SK-MEL-5 (cell line): ENCODE measurements around the gene INSC. TPM values are rescaled to one million over a fixed set of nuclear protein-coding genes. Genes with fewer than 3 reads are reported as not detected.
A peak's percentile ranks its signal among the peaks of the same experiment; 100 is the strongest.
"Not testable (repeated sequence)": the region's sequence is repeated elsewhere in the genome, so short reads cannot be mapped to it uniquely, and the experiment has no call there.

Experiments
- DNase-seq: peaks from one replicate; pipeline ENCODE4 v3.0.0-alpha.2; 2016; ENCODE audit warnings: low read depth, low spot score
- in situ Hi-C: cut with HindIII; loops from 2 replicates; pipeline ENCODE4 v1.10.0; 2016; ENCODE audit warnings: low sequenced_read_pairs, high pct_unique_total_duplicates, low pct_unique_long_range_greater_than_20kb
- polyA plus RNA-seq, 2 experiments: library from polyadenylated mRNA; depleted of rRNA; stranded (reverse); fragments of >200 nt; gene quantifications; 2 replicates each; pipeline ENCODE4 v1.2.3, GENCODE V29; 2015
- total RNA-seq: library from RNA; depleted of rRNA; stranded (reverse); fragments of >200 nt; shearing (Covaris generic); gene quantifications from 2 replicates; pipeline ENCODE4 v1.2.3, GENCODE V29; 2014; rRNA removed

INSC gene, protein sequence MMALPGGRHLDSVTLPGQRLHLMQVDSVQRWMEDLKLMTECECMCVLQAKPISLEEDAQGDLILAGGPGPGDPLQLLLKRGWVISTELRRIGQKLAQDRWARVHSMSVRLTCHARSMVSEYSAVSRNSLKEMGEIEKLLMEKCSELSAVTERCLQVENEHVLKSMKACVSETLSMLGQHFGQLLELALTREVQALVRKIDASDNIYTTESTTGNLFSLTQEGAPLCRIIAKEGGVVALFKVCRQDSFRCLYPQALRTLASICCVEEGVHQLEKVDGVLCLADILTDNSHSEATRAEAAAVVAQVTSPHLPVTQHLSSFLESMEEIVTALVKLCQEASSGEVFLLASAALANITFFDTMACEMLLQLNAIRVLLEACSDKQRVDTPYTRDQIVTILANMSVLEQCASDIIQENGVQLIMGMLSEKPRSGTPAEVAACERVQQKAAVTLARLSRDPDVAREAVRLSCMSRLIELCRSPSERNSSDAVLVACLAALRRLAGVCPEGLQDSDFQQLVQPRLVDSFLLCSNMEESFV
- total RNA-seq: 0.87 TPM in 1 of 2 replicates, not detected in the other
- polyA plus RNA-seq (2015; cell fraction: cytosol; rRNA removed): 2.6 TPM in 1 of 2 replicates, not detected in the other
- 0.30 TPM in 1 of 2 replicates, not detected in the other for polyA plus RNA-seq (2015; cell fraction: nucleus; rRNA removed)

DNA sequence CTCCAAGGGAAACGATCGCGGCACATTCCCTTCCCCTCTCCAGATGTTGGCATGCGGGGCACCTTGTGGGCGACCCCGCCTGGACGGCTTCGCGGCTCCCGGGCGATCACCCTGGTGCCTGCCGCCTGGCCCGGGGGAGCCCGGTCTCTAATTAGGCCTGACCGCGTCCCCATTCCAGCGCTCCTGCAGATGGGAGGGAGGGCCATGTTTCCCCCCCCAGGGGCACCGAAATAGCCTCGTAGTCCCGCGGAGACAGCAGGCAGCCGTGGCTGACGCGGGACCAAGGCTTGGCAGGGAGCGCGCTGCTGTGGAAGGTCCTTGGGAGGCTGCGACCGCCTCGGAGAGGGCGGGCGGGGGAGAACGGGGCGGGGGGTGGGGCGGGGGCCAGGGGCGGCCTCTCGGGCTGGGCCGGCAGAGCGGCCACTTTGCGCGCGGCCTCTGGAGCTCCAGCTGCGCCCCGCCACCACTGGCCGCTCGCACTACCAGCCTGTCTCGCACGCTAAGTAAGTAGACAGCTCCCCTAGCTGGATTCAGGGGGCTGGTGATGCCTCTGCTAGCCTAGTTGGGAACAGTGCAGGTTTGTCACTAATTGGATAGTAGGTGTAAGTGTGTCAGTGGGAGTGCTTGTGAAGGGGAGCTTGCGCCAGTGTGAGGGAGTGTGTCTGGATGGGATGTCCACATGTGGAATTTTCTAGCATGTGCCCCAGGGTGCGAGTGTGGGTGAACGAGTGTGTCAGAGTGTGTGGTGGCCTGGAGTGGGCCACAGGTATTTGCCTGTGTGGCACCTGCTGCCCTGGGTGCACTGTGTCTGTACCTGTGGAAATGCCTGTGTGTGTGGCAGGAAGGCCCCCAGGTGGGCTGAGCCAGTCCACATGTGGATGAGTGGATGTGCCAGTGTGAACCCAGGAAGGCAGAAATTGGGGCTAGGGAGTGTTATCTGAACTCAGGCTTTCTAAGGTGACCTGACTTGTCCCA, at the start of gene INSC:
Gene INSC, plus strand, starts transcription at position 423 of the 975 bp plus-strand sequence. CDS start 34,252 bp downstream, outside the sequence.
- DNase-seq: no peak
- in situ Hi-C loops: no loop called here

GRCh38 chr11:15069751-15070150, 45.0 kb upstream of the INSC start:
- in situ Hi-C loops: not testable (repeated sequence)

DNA sequence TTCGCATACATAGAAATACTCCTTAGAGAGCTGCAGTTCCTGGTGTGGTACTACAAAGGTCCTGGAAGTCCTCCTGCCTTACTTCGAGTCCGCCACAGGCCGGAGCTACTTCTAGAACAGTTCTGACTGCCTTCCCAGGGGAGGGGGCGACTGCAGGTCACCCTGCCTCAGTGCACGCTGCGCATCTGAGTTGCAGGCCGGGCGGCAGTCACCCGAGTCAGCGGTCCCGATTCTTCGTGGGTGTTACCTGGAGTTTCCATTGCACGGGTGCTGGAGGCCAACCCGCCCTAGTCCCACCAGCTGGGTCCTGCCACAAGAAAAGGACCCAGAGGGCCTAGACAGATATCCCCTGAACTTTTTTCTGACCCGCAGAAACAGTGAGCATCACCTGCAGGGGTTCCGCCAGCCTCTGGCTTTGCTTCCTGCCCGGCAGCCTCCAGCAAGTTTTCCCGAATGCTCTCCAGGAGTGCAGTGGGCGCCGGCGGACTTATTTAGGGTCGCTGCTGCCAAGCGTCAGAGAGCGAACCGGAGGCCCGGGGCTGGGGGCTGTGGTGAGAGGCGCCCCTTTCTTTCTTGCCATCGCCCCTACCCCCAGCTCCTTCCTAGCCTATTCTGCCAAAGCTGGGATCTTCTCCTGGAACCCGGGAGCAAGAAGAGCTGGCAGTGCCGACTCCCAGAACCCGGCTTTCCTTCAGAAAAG, 43.0 kb upstream of the INSC start:
- DNase-seq: no peak
- in situ Hi-C loops: no loop called here

More at GRCh38 chr11:15069751-15070150, 45.0 kb upstream of the INSC start:
- not testable (repeated sequence) for DNase-seq

DNA sequence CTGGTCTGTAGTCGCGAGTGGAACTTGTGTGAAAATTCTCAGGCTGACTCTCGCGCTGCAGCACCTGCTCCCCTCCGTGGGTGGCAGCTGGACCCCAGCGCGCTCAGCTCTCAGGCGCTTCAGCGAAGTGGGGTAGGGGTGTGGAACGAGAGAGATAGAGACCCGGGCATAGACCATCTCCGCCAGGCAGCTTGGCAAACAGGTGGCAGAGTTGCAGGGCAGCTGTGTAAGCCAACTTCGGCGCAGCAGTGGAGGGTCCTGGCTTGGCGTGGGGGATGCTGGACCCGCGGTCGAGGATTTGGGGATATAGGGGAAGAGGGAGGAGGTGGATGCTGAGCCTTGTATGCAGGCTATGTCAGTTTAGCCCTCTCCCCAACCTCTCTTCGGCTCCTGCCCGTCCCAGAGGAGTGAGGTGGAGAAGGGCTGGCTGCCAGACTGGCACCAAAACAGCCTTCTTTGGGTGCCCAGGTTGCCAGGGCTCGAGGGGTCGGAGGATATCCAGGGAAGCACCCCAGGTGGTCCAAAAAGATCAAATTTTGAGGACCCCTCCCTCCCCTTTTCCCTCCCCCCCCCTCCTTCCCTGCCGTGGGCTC, 42.1 kb upstream of the INSC start:
- in situ Hi-C loops: no loop called here
- no peak for DNase-seq

DNA sequence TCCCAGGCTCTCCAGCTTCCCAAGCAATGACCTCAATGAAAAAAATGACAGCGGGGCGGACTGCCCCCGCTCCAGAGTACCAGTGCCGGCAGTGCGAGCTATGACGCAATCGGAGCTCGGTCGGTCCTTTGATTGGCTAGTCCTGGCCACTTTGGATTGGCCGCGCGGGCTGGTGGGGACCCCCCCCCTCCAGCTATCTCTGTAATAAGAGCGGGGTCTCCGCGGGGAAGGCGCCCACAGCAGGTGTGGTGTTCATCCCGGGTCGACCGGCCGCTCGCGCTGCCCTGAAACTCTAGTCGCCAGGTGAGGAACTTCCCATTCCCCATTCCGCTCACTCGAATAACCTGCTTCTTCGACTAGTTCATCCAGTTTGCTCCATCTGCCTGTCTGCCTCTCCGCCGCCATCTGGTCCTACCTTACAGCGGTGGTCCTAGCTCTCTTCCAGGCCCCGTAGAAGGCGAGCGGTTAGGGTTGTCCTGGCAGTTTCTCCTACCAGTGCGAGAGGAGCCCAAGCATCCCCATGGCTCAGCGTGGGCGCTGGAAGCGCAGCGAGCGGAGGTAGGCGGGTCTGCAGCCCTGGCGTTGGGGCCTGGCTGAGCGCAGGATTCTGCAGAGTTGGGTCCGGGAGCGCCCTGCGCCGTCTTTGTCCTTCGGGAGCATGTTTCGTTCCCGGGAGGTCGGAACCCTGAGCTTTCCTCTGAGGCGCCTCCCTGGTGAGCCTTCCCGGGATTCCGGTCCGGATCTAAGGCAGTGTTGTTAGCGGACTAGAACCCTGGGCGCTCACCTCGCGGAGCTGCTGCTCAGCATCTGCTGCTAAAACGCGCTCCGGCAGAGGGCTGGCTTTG, 41.1 kb upstream of the INSC start, which contains the start of gene CALCB:
Gene CALCB, plus strand, starts transcription at position 233 of the 845 bp plus-strand sequence. CDS start 1,126 bp downstream, outside the sequence.
- in situ Hi-C loops: no loop called here
- no peak for DNase-seq

DNA sequence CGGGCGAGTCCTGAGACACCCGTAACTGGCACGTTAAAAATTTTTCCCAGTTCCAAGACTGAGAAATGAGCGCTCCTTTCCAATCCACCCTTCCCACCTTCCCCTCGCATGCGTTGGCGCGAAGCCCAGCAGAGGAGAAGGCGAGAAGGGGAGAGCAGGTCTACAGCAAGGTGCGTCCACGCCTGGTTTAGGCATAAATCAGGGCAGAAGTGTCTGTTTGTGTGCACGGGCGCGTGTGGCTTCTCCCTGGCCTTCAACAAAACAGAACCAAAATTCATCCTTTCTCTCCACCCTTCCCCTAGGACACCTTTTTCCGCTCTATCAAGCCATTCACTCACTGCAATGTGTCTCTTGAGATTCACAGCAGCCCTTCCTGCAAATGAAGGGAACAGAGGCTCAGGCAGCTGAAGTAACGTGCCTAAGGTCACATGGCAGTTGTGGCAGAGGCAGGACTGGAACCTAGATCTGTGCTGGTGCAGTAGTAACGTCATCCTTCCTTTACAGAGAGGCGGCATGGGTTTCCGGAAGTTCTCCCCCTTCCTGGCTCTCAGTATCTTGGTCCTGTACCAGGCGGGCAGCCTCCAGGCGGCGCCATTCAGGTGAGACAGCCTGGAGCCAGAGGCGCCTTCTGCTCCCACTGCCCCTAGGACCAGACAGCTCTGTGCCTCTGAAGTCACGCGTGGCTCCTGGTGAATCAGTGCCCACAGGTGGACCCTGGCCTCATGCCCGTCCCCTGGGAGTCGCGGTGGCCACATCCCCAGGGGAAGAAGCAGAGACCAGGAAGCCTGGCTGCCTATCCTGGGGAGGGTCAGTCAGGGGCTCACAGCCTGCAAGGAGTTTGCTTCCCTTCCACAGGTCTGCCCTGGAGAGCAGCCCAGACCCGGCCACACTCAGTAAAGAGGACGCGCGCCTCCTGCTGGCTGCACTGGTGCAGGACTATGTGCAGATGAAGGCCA, 40.2 kb upstream of the INSC start:
- DNase-seq: peak; percentile 82
- in situ Hi-C loops: no loop called here

GRCh38 chr11:15075162-15075526, 39.6 kb upstream of the INSC start:
- in situ Hi-C loops: no loop called here
- DNase-seq: no peak

DNA sequence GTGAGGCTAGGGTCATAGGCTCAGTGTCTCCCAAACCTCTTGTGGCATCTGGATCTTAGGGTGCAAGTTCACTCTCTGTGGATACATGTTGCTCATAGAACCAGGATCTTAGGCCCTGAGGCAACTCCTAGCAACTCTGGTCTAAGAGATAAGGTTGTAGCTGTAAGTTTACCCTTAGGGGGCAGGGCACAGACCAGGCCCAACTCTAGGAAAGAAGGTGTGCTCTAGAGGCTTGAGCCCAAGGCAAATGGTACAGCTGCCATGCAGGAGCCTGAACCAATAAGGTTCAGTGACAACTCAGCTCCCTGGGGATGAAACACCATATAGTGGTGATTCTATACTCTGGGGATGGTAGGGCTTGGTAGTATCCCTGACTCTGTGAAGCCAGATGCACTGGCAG, 23.5 kb upstream of the INSC start:
- in situ Hi-C loops: no loop called here
- DNase-seq: no peak

DNA sequence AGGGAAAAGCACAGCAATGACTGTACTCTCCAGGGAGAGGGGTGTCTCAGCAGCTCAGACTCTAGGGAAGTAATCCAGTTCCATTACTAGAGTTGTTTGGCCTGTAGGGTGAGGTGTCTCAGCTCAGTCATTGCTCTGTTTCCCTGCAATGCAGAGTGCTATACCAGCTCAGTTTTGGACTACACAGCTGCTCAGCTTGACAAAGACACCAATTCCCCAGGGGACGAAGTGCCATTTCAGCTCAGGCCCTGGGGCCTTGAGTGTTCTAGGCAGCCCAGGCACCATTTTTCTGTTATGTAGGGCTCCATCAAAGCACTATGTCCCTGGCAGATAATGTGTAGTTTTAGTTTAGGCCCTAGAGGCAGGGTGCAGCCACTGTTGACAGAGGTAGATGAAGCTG, 23.1 kb upstream of the INSC start:
- in situ Hi-C loops: no loop called here
- DNase-seq: no peak

DNA sequence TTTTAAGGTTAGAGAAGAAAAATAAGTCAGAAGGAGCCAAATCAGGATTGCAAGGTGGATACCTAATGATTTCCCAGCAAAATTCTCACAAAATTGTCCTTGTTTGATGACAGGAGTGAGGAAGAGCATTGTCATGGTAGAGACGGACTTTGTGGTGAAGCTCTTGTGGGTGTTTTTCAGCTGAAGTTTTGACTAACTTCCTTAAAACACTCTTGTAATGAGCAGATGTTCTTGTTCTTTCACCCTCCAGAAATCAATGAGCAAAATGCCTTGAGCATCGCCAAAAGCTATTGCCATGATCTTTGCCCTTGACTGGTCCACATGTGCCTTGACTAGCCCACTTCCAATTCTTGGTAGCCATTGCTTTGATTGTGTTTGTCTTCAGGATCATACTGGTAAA, 21.3 kb upstream of the INSC start:
- in situ Hi-C loops: no loop called here
- DNase-seq: no peak

DNA sequence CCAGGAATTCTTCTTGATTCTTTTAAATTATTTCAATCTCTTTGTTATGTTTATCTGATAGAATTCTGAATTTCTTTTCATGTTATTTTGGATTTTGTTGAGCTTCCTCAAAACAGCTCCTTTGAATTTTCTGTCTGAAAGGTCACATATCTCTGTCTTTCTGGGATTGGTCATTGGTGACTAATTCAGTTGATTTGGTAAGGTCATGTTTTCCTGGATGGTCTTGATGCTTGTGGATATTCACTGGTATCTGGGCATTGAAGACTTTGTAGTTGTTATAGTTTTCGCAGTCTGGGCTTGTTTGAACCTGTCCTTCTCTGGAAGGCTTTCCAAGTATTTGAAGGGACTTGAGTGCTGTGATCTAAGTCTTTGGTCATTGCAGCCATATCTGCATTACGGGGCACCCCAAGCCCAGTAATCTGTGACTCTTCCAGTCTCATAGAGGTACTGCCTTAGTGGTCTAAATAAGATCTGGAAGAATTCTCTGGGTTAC, 18.9 kb upstream of the INSC start:
- no peak for DNase-seq
- in situ Hi-C loops: no loop called here

DNA sequence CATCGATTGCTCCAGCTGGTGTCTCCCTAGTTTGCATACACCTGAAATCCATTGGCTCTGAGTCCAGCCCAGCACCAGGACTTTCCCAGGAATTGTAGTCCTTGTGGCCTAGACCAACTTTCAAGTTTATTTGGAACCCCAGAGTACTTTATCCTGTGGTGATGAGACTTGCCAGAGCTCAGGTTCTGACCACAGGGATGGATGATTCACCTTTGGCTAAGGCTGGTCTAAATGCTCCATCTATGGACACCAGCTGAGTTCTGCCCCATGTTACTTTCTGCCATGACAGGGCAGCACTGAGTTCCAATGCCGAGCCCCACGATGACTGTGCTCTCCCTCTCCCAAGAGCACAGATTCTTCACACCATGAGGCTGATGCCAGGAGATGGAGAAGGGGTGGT, 17.3 kb upstream of the INSC start:
- in situ Hi-C loops: no loop called here

DNA sequence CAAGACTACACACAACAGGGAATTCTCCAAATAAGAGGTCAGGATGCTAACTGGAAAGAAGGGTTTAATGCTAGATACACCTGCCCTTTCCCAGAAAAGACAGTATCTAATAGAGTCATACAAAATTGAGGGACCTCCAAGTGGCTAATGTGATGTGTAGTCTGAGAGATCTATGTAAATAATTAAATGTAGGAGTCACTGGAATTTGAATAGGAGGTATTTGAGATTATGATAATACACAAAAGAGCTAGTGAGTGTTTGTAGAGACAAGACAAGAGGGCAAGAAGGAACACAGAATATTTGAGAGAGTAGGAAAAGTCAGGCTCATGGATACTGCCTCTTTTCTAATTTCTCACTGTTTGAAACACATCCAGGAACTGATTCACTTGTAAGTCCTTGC, 15.5 kb upstream of the INSC start:
- in situ Hi-C loops: no loop called here
- no peak for DNase-seq

More for the DNA sequence above, 17.3 kb upstream of the INSC start:
- no peak for DNase-seq

- peak; percentile 72 for DNase-seq
- in situ Hi-C loops: no loop called here
Observed at GRCh38 chr11:15101072-15101709, 13.5 kb upstream of the INSC start.
